Hair follicle dermal papilla cell (primary cell): Measurements from ENCODE around the gene CRISP2. TPM values are rescaled to one million over a fixed set of nuclear protein-coding genes. Genes with fewer than 3 reads are reported as not detected.

Source experiments
- total RNA-seq: library from RNA; depleted of rRNA; stranded (reverse); fragments of >200 nt; gene quantifications from 2 replicates; pipeline ENCODE4 v1.2.3, GENCODE V29; 2012

CRISP2 gene, protein sequence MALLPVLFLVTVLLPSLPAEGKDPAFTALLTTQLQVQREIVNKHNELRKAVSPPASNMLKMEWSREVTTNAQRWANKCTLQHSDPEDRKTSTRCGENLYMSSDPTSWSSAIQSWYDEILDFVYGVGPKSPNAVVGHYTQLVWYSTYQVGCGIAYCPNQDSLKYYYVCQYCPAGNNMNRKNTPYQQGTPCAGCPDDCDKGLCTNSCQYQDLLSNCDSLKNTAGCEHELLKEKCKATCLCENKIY
- not detected in 2 replicates for total RNA-seq

DNA sequence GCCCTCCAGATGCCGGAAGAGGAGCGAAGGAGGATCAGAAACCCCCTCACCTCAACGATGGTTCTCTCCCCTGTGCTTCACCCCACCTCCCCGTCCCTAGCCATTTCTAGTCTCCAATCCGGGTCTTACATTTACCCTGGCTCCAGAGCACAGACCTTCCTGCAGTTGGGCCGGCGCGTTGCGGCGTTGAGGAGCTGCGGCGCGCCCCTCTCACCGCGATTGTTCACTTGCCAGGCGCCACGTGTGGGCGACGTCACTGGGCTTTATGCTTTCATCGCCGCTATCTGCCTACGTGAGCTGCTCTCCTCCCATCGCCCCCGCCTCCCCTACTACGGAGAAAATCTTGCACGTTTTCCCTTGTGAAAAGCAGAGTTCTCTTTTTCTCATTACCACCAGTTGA, at the start of gene CRISP2:
Gene CRISP2 (minus strand): TSS at position 198 of the 400 bp plus-strand sequence. CDS start 4,347 bp downstream, outside the sequence.

DNA sequence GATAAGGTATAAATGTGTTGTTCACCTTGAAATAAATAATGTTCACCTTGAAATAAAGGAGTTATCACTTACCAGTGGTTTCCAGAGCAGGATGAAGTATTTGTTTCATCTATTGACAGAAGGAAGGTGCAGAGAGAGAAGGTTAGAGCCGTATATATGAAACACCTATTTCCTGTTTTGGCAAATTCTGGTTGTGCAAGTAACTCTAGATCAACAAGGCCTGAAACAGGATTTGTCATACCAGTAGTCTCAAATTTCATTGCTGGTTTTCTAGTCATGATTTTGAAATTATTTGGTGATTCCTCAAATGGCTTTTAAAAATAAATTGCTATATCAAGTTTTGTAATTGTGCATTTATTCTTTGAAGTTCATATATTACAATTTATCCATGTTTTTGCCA, 30.9 kb upstream of the CRISP2 start, which contains the start of gene CRISP3:
Gene CRISP3 (minus strand): TSS at position 130 of the 400 bp plus-strand sequence. CDS start 21 bp downstream, at position 109.

Other genes with a start within 250 kb of the CRISP2 start
- gene GLYATL3, start 213.6 kb downstream of the CRISP2 start, total RNA-seq: not detected in 2 replicates
- 0.12 TPM in 1 of 2 replicates, not detected in the other for gene C6orf141, start 162.9 kb downstream of the CRISP2 start, total RNA-seq
- gene RHAG, start 76.7 kb downstream of the CRISP2 start, total RNA-seq: not detected in 2 replicates
- gene CRISP3, start 30.8 kb upstream of the CRISP2 start, total RNA-seq: not detected in 2 replicates
- gene PGK2, start 73.7 kb upstream of the CRISP2 start, total RNA-seq: not detected in 2 replicates
- gene CRISP1, start 153.0 kb upstream of the CRISP2 start, total RNA-seq: not detected in 2 replicates